ENCODE data around the gene SREBF1.

GRCh38 chr17:17776889-17777288, 59.9 kb downstream of the SREBF1 start:
- no peak for TF ChIP-seq POLR2A (IDR thresholded peaks at IDR 0.05; ENCODE audit: low read length)
- TF ChIP-seq GATA1 (IDR thresholded peaks at IDR 0.05; ENCODE audit: low read depth, low read length), result no peak

Measured in erythroblast (primary cell).